Measurements from ENCODE around the gene HBEGF. TPM values are rescaled to one million over a fixed set of nuclear protein-coding genes. Genes with fewer than 3 reads are reported as not detected.

HBEGF gene
- polyA plus RNA-seq, 1 donor (not counting 4 experiments of a cell fraction or from before 2014, with no cell fraction given) = 53.1 TPM

DNA sequence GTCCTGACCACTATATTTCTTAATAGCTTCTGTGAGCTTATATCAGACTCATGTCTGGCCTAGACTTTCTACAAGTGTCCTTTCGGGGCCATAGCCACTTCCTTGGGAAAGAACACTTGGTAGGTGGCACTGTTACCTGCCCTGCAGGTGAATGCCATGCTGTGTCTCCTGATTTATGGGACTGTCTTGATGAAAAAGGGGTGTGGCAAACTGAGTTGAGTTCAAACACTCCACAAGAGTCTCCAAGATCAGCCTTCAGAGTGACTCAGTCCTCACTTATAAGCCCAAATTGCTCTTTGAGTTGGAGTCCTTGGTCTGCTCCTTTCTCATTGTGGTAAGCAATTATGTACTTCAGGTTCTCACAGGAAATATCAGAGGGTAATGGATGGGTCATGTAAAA, 45.3 kb upstream of the HBEGF start:
- H3K4me1 ChIP-seq (ENCODE audit: control insufficient read depth, extremely low read depth, insufficient read depth, low read length) = no peaks in the 10 kb centered on the region
- no peaks in the 10 kb centered on the region for H3K27me3 ChIP-seq (ENCODE audit: control insufficient read depth, extremely low read depth, insufficient read depth, low read length)
- H3K4me2 ChIP-seq (ENCODE audit: control insufficient read depth, extremely low read depth, insufficient read depth, low read depth, low read length) = no peak overlapping the region
- no peaks in the 10 kb centered on the region for H4K20me1 ChIP-seq (ENCODE audit: control insufficient read depth, extremely low read depth, insufficient read depth, low read length)
- dilution Hi-C loops (cut with MboI; ENCODE audit: extremely low pct_ligation_motif_present, low sequenced_read_pairs) = no loop called here
- FAIRE-seq (no peak), DNase-seq (ENCODE audit: low read depth, low spot score) (no peak)
- TF ChIP-seq, protein P1, sequence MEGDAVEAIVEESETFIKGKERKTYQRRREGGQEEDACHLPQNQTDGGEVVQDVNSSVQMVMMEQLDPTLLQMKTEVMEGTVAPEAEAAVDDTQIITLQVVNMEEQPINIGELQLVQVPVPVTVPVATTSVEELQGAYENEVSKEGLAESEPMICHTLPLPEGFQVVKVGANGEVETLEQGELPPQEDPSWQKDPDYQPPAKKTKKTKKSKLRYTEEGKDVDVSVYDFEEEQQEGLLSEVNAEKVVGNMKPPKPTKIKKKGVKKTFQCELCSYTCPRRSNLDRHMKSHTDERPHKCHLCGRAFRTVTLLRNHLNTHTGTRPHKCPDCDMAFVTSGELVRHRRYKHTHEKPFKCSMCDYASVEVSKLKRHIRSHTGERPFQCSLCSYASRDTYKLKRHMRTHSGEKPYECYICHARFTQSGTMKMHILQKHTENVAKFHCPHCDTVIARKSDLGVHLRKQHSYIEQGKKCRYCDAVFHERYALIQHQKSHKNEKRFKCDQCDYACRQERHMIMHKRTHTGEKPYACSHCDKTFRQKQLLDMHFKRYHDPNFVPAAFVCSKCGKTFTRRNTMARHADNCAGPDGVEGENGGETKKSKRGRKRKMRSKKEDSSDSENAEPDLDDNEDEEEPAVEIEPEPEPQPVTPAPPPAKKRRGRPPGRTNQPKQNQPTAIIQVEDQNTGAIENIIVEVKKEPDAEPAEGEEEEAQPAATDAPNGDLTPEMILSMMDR (optimal IDR thresholded peaks at IDR 0.05 in 1 of 3, IDR thresholded peaks at IDR 0.05 in 1 of 3, conservative IDR thresholded peaks at IDR 0.05 in 1 of 3; ENCODE audit: extremely low read depth in 1 of 3, insufficient read depth in 2 of 3, low read length in 3 of 3) = no peak
- TF ChIP-seq EZH2 (IDR thresholded peaks at IDR 0.05; ENCODE audit: low read length) = no peak
- H3K9ac ChIP-seq (ENCODE audit: control insufficient read depth, extremely low read depth, insufficient read depth, low read length) = no peak overlapping the region
- H3K9me1 ChIP-seq (ENCODE audit: control insufficient read depth, extremely low read depth, insufficient read depth, low read length) = no peaks in the 10 kb centered on the region
- no peak overlapping the region for H3K4me3 ChIP-seq (ENCODE audit: control insufficient read depth in 2 of 3, extremely low read depth in 1 of 3, insufficient read depth in 2 of 3, low read depth in 1 of 3, low read length in 3 of 3)
- H3K36me3 ChIP-seq (ENCODE audit: control insufficient read depth in 2 of 2, extremely low read depth in 1 of 2, insufficient read depth in 2 of 2, low read length in 2 of 2) = no peaks in the 10 kb centered on the region
- no peak overlapping the region for H3K27ac ChIP-seq (ENCODE audit: control insufficient read depth, insufficient read depth, low read length)
- H2AFZ ChIP-seq (ENCODE audit: control insufficient read depth, low read length) = no peak overlapping the region
- H3K9me3 ChIP-seq (ENCODE audit: control insufficient read depth, low read depth, low read length) = no peaks in the 10 kb centered on the region
- H3K79me2 ChIP-seq (ENCODE audit: control insufficient read depth, insufficient read depth, low read length) = no peaks in the 10 kb centered on the region

DNA sequence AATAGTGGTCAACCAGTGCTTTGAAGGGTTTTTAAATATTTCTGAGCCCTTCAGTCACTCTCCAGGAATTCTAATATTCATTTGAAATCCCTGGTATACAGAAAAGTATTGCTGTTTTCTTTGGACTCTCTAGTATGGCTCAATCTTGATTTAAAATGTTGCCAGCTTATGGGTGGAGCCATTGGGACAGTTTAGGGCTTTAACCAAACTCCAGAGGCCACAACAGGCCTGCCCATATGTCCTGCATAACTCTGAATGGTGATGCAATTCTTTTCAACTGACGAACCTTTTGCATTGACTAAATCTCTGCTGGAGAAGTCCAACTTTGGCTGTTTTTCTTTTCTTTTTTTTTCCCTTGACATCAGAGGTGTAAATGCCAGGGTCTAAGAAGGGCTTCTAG, 44.9 kb upstream of the HBEGF start:
- Histone ChIP-seq H3K9me3 (ENCODE audit: control insufficient read depth, low read depth, low read length) (no peaks in the 10 kb centered on the region), H3K4me3 (ENCODE audit: control insufficient read depth in 2 of 3, extremely low read depth in 1 of 3, insufficient read depth in 2 of 3, low read depth in 1 of 3, low read length in 3 of 3) (no peak overlapping the region), H2AFZ (ENCODE audit: control insufficient read depth, low read length) (no peak overlapping the region), H3K79me2 (ENCODE audit: control insufficient read depth, insufficient read depth, low read length) (no peaks in the 10 kb centered on the region), H4K20me1 (ENCODE audit: control insufficient read depth, extremely low read depth, insufficient read depth, low read length) (no peaks in the 10 kb centered on the region), H3K27ac (ENCODE audit: control insufficient read depth, insufficient read depth, low read length) (no peak overlapping the region), H3K4me2 (ENCODE audit: control insufficient read depth, extremely low read depth, insufficient read depth, low read depth, low read length) (no peak overlapping the region), H3K9ac (ENCODE audit: control insufficient read depth, extremely low read depth, insufficient read depth, low read length) (no peak overlapping the region), H3K27me3 (ENCODE audit: control insufficient read depth, extremely low read depth, insufficient read depth, low read length) (no peaks in the 10 kb centered on the region), H3K9me1 (ENCODE audit: control insufficient read depth, extremely low read depth, insufficient read depth, low read length) (no peaks in the 10 kb centered on the region), H3K36me3 (ENCODE audit: control insufficient read depth in 2 of 2, extremely low read depth in 1 of 2, insufficient read depth in 2 of 2, low read length in 2 of 2) (no peaks in the 10 kb centered on the region), H3K4me1 (ENCODE audit: control insufficient read depth, extremely low read depth, insufficient read depth, low read length) (no peaks in the 10 kb centered on the region)
- dilution Hi-C loops (cut with MboI; ENCODE audit: extremely low pct_ligation_motif_present, low sequenced_read_pairs) = no loop called here
- DNase-seq (ENCODE audit: low read depth, low spot score) (no peak), FAIRE-seq (no peak)
- TF ChIP-seq, protein P1 (optimal IDR thresholded peaks at IDR 0.05 in 1 of 3, IDR thresholded peaks at IDR 0.05 in 1 of 3, conservative IDR thresholded peaks at IDR 0.05 in 1 of 3; ENCODE audit: extremely low read depth in 1 of 3, insufficient read depth in 2 of 3, low read length in 3 of 3) = no peak
- TF ChIP-seq EZH2 (IDR thresholded peaks at IDR 0.05; ENCODE audit: low read length) = no peak

Data from keratinocyte (primary cell).